SU-DHL-6 (cell line): ENCODE results near the gene ZSWIM8.
A peak's percentile ranks its signal among the peaks of the same experiment; 100 is the strongest.

Experiments
- H2AFZ ChIP-seq: fragments of 200-600 bp; sonication (generic); 2 replicates; pipeline ENCODE4 v1.6.1; 2014; ENCODE audit warnings: low read depth, mild to moderate bottlenecking, moderate library complexity, mixed read lengths, antibody characterized with exemption, low read length; ENCODE audit not compliant: severe bottlenecking
- H3F3A ChIP-seq: fragments of 200-600 bp; shearing (Covaris generic); 2 replicates; pipeline ENCODE4 v1.6.0; 2016; ENCODE audit warnings: antibody characterized with exemption, mild to moderate bottlenecking; ENCODE audit not compliant: insufficient read depth
- H3K27ac ChIP-seq: fragments of 200-600 bp; sonication (generic); 2 replicates; pipeline ENCODE4 v1.5.1; 2016; ENCODE audit warnings: low read depth, mild to moderate bottlenecking, low read length, moderate library complexity, mixed read lengths
- H3K27me3 ChIP-seq: fragments of 200-600 bp; sonication (generic), shearing (Covaris generic); 2 replicates; pipeline ENCODE4 v1.6.0; 2014; ENCODE audit warnings: mild to moderate bottlenecking, low read length
- H3K36me3 ChIP-seq: fragments of 200-600 bp; sonication (generic); 2 replicates; pipeline ENCODE4 v1.6.1; 2014; ENCODE audit warnings: mild to moderate bottlenecking, low read length, mixed read lengths
- H3K4me2 ChIP-seq: fragments of 300-600, 200-600 bp; shearing (Covaris generic), sonication (generic); 2 replicates; pipeline ENCODE4 v1.6.0; 2014; ENCODE audit warnings: low read length, low read depth, mild to moderate bottlenecking; ENCODE audit not compliant: poor library complexity, severe bottlenecking
- H3K4me3 ChIP-seq: fragments of 200-600 bp; sonication (generic); 2 replicates; pipeline ENCODE4 v1.5.1; 2014; ENCODE audit warnings: antibody characterized with exemption, low read length, mild to moderate bottlenecking, mixed read lengths; ENCODE audit not compliant: insufficient read depth, poor library complexity, severe bottlenecking
- H3K79me2 ChIP-seq: fragments of 200-600 bp; sonication (generic); 2 replicates; pipeline ENCODE4 v1.6.1; 2014; ENCODE audit warnings: mild to moderate bottlenecking, low read length, moderate library complexity; ENCODE audit not compliant: insufficient read depth
- H3K9ac ChIP-seq: fragments of 200-600 bp; sonication (generic); 2 replicates; pipeline ENCODE4 v1.7.0; 2014; ENCODE audit warnings: mild to moderate bottlenecking, low read length
- H3K9me2 ChIP-seq: fragments of 200-600 bp; sonication (generic); replicated peaks from 2 replicates; pipeline ENCODE4 v1.6.1; 2014; ENCODE audit warnings: low read length; ENCODE audit not compliant: insufficient read depth
- H3K9me3 ChIP-seq: fragments of 200-600 bp; sonication (generic); 2 replicates; pipeline ENCODE4 v1.6.1; 2014; ENCODE audit warnings: low read length, mixed read lengths; ENCODE audit not compliant: insufficient read depth
- H4K20me1 ChIP-seq: fragments of 200-600 bp; sonication (generic); 2 replicates; pipeline ENCODE4 v1.6.1; 2014; ENCODE audit warnings: low read depth, mild to moderate bottlenecking, antibody characterized with exemption, low read length, moderate library complexity, mixed read lengths
- EZH2phosphoT487 ChIP-seq: fragments of 200-600 bp; sonication (generic), shearing (Covaris generic); conservative IDR thresholded peaks from 2 replicates; pipeline ENCODE4 v1.6.1; 2018; ENCODE audit warnings: mild to moderate bottlenecking, antibody characterized with exemption, low read length, moderate library complexity, mixed read lengths
- TF ChIP-seq, protein P1 (sequence below): fragments of 200-600 bp; sonication (generic); IDR thresholded peaks from one replicate; pipeline ENCODE4 v1.5.1; 2017; ENCODE audit warnings: antibody characterized with exemption, mild to moderate bottlenecking, low read length, moderate library complexity; ENCODE audit not compliant: insufficient read depth, poor library complexity, severe bottlenecking

ZSWIM8 gene

DNA sequence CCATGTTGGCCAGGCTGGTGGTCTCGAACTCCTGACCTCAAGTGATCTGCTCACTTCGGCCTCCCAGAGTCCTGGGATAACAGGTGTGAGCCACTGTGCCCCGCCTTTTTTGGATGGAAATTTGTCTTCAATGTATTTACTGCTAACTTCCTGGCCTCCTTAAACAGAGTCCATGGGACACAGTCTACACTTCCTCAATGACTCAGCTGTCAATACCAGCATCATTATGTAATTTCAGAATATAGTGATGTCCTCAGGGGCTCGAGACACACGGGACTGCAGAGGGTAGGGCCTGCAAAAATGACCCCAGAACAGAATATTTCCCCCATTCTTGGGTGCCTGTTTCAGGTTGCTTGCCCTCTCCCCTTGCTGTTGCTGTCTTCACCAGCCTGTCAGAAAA, 57.9 kb downstream of the ZSWIM8 start:
- H4K20me1 ChIP-seq = no peaks in the 10 kb centered on the region
- TF ChIP-seq, protein P1, sequence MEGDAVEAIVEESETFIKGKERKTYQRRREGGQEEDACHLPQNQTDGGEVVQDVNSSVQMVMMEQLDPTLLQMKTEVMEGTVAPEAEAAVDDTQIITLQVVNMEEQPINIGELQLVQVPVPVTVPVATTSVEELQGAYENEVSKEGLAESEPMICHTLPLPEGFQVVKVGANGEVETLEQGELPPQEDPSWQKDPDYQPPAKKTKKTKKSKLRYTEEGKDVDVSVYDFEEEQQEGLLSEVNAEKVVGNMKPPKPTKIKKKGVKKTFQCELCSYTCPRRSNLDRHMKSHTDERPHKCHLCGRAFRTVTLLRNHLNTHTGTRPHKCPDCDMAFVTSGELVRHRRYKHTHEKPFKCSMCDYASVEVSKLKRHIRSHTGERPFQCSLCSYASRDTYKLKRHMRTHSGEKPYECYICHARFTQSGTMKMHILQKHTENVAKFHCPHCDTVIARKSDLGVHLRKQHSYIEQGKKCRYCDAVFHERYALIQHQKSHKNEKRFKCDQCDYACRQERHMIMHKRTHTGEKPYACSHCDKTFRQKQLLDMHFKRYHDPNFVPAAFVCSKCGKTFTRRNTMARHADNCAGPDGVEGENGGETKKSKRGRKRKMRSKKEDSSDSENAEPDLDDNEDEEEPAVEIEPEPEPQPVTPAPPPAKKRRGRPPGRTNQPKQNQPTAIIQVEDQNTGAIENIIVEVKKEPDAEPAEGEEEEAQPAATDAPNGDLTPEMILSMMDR = no peak
- no peak for TF ChIP-seq EZH2phosphoT487

DNA sequence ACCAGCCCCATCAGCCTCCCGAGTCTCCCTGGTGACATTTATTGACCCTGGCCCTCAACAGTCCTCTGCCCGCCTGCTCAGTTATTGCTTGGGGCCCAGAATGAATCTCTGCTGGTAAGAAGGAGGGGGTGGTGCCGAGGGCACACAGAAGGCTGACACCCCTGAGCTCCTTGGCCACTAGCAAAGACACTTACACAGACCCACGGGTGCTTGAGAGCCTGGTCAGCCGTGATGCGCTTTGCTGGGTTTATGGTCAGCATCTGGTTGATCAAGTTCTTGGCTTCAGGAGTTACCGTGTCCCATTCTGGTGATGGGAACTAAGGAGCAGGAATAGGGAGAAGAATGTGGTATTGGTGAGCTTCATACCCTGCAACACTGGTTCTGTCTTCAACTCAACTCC, 61.6 kb downstream of the ZSWIM8 start:
- no peaks in the 10 kb centered on the region for H3K27me3 ChIP-seq
- H3K36me3 ChIP-seq = no peaks in the 10 kb centered on the region
- H3K9me2 ChIP-seq = no peaks in the 10 kb centered on the region
- no peak overlapping the region for H3K4me2 ChIP-seq
- TF ChIP-seq EZH2phosphoT487 = no peak
- TF ChIP-seq, protein P1 = no peak
- H3K27ac ChIP-seq = no peak overlapping the region
- no peaks in the 10 kb centered on the region for H3K79me2 ChIP-seq
- no peak overlapping the region for H3K9ac ChIP-seq
- H4K20me1 ChIP-seq = no peaks in the 10 kb centered on the region
- H3K9me3 ChIP-seq = no peaks in the 10 kb centered on the region
- H2AFZ ChIP-seq = no peak overlapping the region
- H3F3A ChIP-seq = no peaks in the 10 kb centered on the region
- no peak overlapping the region for H3K4me3 ChIP-seq

More for the DNA sequence above, 57.9 kb downstream of the ZSWIM8 start:
- no peak overlapping the region for H3K4me3 ChIP-seq
- H3K79me2 ChIP-seq = no peaks in the 10 kb centered on the region
- H3F3A ChIP-seq = no peaks in the 10 kb centered on the region
- no peaks in the 10 kb centered on the region for H3K9me3 ChIP-seq
- no peaks in the 10 kb centered on the region for H3K9me2 ChIP-seq
- H2AFZ ChIP-seq = no peak overlapping the region
- no peak overlapping the region for H3K27ac ChIP-seq
- no peaks in the 10 kb centered on the region for H3K27me3 ChIP-seq
- H3K36me3 ChIP-seq = no peaks in the 10 kb centered on the region
- no peak overlapping the region for H3K4me2 ChIP-seq
- H3K9ac ChIP-seq = no peak overlapping the region

- Histone ChIP-seq H3K27me3 (no peaks in the 10 kb centered on the region), H3F3A (no peaks in the 10 kb centered on the region), H4K20me1 (no peaks in the 10 kb centered on the region), H3K4me2 (no peak overlapping the region), H2AFZ (no peak overlapping the region), H3K4me3 (no peak overlapping the region), H3K27ac (no peak overlapping the region), H3K9ac (no peak overlapping the region), H3K36me3 (no peaks in the 10 kb centered on the region), H3K9me2 (no peaks in the 10 kb centered on the region), H3K79me2 (no peaks in the 10 kb centered on the region), H3K9me3 (no peaks in the 10 kb centered on the region)
- no peak for TF ChIP-seq EZH2phosphoT487
- TF ChIP-seq, protein P1 = peak; percentile 90
These were observed 63.5 kb downstream of the ZSWIM8 start for GRCh38 chr10:73848821-73849489.
